ENCODE results near the gene CDV3. TPM values are rescaled to one million over a fixed set of nuclear protein-coding genes. Genes with fewer than 3 reads are reported as not detected.

CDV3 gene
- total and polyA plus RNA-seq, 3 donors from 2014 or later = 104 to 179 (median 135) TPM

GRCh38 chr3:133572158-133573053 is 1.1 kb upstream of the CDV3 start:
- H3K27ac ChIP-seq = peak overlapping the region; percentile 82 to 86
- no peaks in the 10 kb centered on the region for H3K36me3 ChIP-seq (ENCODE audit: low read depth, missing control alignments)
- H3K27me3 ChIP-seq = no peaks in the 10 kb centered on the region
- peak overlapping the region; percentile 90 to 91 for H3K4me3 ChIP-seq
- H3K9me3 ChIP-seq = no peaks in the 10 kb centered on the region
- DNase-seq = no peak
- intact Hi-C loops (cut with DNase I; ENCODE audit: low total_unique reads) = no loop called here
- 55 to 68% methylated on average over 19 of the region's 19 CpGs for WGBS, 2 donors
- TF ChIP-seq POLR2A (IDR thresholded peaks at IDR 0.05) (no peak), CTCF (IDR thresholded peaks at IDR 0.05) (no peak)
- H3K4me1 ChIP-seq = peaks cover 24% of the 10 kb centered on the region

- WGBS, 2 donors = 0% methylated on average over 31 to 33 of the region's 33 CpGs
- Histone ChIP-seq H3K4me3 (peak overlapping the region; percentile 90 to 91), H3K9me3 (no peaks in the 10 kb centered on the region), H3K27ac (peak overlapping the region; percentile 88 to 98), H3K27me3 (no peaks in the 10 kb centered on the region), H3K36me3 (ENCODE audit: low read depth, missing control alignments) (no peaks in the 10 kb centered on the region), H3K4me1 (peaks cover 24% of the 10 kb centered on the region)
- peak; percentile 100 for DNase-seq
- intact Hi-C loops (cut with DNase I; ENCODE audit: low total_unique reads) = no loop called here
- TF ChIP-seq POLR2A (IDR thresholded peaks at IDR 0.05) (no peak), CTCF (IDR thresholded peaks at IDR 0.05) (peak in 2 of 3 experiments; percentile 15 to 32)
Measured at GRCh38 chr3:133573054-133573628, 345 bp upstream of the CDV3 start.

GRCh38 chr3:133574260-133574881 is 885 bp downstream of the CDV3 start:
- no peak for TF ChIP-seq CTCF (IDR thresholded peaks at IDR 0.05)
- no peak for TF ChIP-seq POLR2A (IDR thresholded peaks at IDR 0.05)
- H3K27me3 ChIP-seq = no peaks in the 10 kb centered on the region
- intact Hi-C loops (cut with DNase I; ENCODE audit: low total_unique reads) = no loop called here
- peak overlapping the region; percentile 95 to 98 for H3K27ac ChIP-seq
- peak overlapping the region; percentile 90 to 91 for H3K4me3 ChIP-seq
- peaks cover 24% of the 10 kb centered on the region for H3K4me1 ChIP-seq
- no peaks in the 10 kb centered on the region for H3K9me3 ChIP-seq
- no peaks in the 10 kb centered on the region for H3K36me3 ChIP-seq (ENCODE audit: low read depth, missing control alignments)
- DNase-seq = peak; percentile 72
- 0 to 1% methylated on average over 13 to 41 of the region's 54 CpGs for WGBS, 2 donors

GRCh38 chr3:133575086-133575485 is 1.6 kb downstream of the CDV3 start:
- Histone ChIP-seq H3K36me3 (ENCODE audit: low read depth, missing control alignments) (no peaks in the 10 kb centered on the region), H3K27me3 (no peaks in the 10 kb centered on the region), H3K9me3 (no peaks in the 10 kb centered on the region), H3K4me1 (peaks cover 24% of the 10 kb centered on the region), H3K4me3 (peak overlapping the region; percentile 90 to 91), H3K27ac (peak overlapping the region; percentile 95 to 98)
- WGBS, 2 donors = 28 to 32% methylated on average over 4 of the region's 4 CpGs
- no peak for DNase-seq
- intact Hi-C loops (cut with DNase I; ENCODE audit: low total_unique reads) = no loop called here
- TF ChIP-seq POLR2A (IDR thresholded peaks at IDR 0.05) = no peak
- no peak for TF ChIP-seq CTCF (IDR thresholded peaks at IDR 0.05)
